Stimulated activated CD4-positive, alpha-beta T cell treated with anti-CD3 and anti-CD28 coated beads, Interleukin-4, amount 100 ng/mL, for 24 hours (primary cell): ENCODE results near the gene IGLL5.
"Not testable (repeated sequence)": the region's sequence is repeated elsewhere in the genome, so short reads cannot be mapped to it uniquely, and the experiment has no call there.

Source experiments
- DNase-seq: peaks from one replicate; pipeline ENCODE4 v3.0.0-alpha.2; 2020

Gene IGLL5

DNA sequence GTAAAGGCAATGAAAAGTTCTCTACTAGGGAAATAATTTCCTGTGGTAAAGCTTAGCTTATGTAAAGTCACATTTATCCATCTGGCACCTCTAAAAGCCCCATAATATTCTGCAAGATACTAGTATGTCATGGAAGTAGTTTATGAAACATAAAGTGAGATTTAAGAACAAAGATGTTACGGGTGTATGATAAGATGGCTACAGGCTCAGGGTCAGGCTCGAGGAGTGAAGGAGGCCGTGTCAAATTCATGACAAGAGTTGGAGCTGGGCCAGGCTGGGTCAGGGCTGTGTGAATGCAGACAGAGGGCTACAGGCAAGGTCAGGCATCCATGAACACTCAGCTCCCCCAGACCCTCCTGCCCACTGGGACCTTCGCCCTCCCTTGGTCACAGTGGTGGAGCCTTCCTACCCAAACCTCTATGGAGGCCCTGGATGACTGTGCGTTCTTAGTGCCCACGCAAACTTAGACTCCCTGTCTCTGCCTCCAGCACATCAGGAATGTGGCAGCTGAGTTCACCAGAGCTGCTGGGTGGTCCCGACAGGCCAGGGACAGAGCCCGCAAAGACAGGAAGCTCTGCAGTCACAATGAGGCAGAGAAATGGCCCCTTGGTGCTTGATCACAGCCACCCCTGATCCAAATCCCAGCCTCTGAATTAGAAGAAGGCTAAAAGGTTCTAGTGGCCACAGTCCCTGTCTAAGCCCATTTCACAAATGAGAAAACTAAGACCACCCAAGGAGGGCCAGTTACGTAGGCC, 14.8 kb downstream of the IGLL5 start:
- no peak for DNase-seq

DNA sequence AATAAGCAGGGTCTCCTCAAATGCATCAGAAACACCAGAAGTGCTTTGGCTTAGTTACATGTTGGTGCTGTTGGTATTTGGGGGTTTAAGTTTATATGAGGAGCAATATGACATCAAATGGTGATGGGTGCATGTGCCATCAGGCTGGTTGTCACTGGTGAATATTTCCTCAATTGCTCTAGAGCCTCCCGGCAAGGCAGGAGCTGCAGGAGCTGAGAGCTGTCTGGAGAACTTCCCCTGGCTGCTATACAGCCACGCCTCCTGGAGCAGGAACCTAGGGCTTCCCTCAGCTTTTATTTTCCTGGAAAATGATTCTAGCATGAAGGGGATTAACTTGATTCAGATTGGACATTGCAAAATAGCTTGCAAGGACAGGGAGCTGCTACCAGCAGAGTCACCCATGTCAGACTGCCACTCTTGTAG, 15.8 kb downstream of the IGLL5 start:
- no peak for DNase-seq

DNA sequence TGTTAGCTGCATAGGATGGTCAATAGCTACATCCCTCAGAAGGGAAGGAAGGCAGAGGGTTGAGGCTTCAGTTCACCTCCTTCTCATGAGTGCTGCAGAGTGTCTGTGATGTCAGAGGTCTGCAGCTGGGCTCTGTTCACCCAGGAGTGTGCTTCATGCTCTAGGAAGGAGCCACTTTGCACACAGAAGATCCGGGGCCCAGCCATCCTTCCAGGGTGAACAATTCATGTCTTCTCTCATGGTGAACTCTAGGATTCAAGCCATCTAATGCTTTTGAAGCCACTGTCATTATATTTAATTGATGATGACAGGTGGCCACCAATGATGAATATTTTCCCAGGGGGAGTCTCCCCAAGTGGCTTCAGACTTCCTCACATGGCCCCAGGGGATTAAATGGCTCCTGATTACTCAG, 16.2 kb downstream of the IGLL5 start:
- DNase-seq: not testable (repeated sequence)

DNA sequence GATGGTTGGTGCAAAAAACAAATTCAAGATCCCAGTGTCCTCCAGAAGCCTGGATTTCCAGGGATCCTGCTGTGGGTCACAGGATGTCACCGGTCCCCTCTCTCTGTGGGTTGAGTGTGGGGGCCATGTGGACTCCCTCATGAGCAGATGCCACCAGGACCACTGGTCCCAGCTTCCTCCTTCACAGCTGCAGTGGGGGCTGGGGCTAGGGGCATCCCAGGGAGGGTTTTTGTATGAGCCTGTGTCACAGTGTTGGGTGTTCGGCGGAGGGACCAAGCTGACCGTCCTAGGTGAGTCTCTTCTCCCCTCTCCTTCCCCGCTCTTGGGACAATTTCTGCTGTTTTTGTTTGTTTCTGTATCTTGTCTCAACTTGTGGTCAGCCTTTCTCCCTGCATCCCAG, 17.1 kb downstream of the IGLL5 start:
- DNase-seq: not testable (repeated sequence)

DNA sequence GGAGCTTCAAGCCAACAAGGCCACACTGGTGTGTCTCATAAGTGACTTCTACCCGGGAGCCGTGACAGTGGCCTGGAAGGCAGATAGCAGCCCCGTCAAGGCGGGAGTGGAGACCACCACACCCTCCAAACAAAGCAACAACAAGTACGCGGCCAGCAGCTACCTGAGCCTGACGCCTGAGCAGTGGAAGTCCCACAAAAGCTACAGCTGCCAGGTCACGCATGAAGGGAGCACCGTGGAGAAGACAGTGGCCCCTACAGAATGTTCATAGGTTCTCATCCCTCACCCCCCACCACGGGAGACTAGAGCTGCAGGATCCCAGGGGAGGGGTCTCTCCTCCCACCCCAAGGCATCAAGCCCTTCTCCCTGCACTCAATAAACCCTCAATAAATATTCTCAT, 18.8 kb downstream of the IGLL5 start:
- DNase-seq: not testable (repeated sequence)

DNA sequence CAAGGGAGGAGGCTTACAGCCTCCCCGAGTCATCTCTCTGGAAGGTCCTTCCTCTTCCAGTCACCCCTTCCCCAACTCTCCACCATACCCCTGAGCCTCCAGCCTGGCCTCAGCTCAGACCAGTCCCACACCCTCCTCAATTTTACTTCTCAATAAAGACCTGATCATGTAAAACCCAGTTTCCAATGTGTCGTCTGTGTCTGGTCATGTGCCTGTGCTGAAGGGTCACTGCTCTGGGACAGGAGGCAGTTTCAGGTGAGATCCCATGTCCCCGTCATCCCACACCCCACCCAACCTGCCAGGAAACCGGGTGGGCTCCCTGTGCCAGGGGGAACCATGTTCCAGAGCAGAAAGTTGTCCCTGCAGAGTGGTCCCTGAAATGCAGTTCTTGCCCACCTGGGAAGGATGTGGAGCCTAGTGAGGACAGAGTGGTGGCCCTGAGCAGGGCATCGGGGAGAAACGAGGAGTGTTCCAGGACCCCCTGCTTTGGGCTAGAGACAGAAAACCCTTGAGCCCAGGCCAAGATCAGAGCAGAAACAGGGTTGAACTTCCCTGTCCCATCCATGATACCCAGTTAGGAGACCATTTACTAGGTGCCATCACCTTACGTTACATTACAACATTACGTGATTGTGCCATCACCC, 19.4 kb downstream of the IGLL5 start:
- DNase-seq: no peak

DNA sequence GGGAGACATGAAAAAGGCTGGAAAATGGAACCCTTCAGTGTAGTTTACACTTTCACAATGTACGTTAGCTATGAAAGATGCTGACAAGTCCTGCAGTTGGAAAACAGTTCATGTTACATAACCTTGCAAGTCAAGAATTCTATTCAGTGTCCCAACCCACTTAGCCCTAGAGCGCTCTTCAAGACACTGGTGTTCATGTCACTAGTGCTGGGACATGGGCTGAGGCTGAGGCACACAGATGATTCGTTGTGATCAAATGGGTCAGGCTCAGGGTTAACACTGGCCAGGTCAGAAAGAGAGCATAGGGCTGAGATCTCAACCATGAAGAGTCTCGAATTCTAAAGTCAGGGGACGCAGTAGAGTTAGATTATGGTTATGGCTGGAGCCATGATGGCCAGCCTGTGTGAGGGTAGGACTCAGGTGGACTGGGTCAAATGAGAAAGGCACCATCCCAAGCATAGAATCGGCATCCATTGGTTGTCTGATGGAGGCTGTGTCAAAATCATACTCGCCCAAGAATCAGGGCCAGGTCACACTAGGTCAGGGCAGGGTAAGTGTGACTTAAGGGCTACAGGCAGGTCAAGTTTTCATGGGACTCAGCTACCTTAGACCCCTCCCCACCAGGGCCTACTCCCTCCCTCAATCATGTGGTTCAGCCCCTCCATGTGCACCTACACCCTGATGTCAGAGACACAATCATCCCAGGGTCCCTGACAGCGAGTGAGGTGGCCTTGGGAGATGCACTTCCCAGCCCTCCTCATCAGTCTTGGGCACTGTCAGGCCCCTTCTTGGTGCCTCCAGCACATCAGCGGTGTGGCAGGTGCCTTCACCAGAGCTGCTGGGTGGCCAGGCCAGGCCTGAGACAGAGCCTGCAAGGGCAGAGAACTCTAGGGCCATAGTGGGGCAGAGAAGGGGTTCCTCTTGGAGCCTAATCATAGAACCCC, 20.2 kb downstream of the IGLL5 start:
- DNase-seq: no peak

DNA sequence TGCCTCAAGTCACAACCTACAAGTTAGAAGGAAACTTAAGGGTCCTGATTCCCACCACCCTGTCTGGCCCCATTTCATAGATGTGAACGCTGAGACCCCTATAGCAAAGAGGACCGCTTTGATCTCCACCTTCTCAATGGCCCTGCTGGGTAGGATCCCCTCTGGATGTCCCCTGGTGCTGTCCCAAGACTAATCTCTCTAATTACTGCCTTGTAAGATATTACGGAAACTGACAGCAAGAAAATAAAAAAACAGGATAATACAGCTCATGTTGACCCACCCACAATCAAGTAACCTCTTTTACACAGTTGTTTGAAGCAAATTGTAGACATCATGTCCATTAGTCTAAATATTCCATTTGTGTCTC, 20.9 kb downstream of the IGLL5 start:
- DNase-seq: no peak

DNA sequence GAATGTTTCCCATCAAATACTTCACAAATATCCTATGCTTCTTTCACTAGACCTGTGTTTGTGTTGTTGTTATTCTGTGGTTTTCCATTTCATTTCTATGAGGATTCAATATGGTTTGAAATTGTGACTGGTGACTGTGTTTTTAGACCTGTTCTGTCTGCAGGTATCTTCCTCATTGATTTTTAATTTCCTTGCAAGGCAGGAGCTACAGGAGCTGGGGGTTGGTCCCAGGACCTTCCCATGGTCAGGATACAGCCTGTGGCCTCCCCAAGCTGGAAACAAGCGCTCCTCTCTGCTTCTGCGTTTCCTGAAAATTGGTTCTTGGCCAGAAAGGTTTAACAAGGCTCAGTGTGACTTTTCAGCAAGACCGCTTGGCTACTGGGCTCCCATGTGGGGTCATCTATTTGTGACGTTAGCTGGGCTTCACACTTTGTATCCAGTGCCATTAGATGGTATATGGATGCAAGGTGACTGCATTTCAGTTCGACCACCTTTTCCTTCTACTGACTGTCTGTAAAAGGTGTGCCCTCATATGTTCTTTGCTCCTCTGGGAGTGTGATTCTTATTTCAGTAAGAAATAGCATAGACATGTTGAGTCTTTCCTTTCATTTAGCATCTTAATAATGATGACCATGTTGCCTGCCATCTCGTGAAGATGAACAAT, 21.5 kb downstream of the IGLL5 start:
- no peak for DNase-seq

DNA sequence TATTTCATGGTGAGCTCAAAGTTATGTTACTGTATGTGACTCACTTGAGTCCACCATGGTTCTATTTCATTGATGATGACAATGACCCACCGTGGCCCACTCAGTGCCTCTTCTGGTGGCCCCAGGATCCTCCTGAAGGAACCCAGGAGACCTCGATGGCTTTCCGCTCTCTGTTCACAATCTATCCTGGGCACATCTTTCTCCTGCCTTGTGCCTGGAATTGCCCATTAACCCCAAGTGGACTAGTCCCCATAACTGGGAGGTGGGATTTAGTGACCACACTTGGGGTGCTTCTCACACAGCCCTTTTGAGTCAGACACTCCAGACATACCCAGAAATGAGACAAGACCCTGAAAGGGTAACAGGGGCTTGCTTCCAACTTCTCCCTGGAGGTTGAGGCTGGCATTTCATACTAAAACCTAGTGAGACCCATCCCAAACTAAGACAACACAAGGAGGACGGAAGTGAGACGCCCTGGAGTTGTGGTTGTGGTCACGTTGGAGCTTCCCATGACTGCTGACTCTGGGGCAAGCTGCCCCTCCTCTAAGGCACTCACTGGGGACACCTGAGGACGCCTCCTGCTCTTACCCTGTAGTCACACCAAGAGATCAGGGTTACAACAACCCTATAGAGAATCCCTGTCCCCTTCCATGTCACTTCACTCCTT, 22.1 kb downstream of the IGLL5 start:
- no peak for DNase-seq

DNA sequence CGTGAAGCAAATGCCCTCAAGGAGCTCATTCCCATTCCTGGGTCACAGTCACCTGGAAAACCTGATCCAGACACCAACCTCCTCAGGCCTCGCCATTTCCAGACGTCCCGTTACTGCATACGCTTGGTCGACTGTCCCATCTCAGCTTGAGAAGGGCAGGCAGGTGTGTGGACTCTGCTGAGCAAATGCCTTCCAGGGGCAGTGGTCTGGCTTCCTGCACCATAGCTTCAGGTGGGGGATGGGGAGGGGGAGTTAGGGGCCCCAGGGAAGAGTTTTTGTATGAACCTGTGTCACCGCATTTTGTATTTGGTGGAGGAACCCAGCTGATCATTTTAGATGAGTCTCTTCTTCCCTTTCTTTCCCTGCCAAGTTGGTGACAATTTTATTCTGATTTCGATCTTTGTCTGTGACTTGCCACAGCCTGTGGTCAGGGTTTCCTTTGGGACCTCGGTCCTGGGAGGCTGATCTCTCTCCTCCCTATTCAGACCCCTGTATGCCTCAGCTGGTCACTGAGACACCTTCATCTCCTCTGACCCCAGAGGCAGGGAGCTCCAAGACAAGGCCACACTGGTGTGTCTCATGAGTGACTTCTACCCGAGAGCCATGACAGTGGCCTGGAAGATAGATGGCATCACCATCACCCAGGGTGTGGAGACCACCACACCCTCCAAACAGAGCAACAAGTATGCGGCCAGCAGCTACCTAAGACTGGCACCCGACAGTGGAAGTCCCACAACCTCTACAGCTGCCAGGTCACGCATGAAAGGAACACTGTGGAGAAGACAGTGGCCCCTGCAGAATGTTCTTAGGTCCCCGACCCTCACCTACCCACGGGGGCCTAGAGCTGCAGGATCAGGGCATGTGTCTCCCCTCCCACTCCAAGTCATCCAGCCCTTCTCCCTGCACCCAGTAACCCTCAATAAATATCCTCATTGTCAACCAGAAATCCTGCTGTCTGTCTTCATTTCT, 22.9 kb downstream of the IGLL5 start:
- no peak for DNase-seq

DNA sequence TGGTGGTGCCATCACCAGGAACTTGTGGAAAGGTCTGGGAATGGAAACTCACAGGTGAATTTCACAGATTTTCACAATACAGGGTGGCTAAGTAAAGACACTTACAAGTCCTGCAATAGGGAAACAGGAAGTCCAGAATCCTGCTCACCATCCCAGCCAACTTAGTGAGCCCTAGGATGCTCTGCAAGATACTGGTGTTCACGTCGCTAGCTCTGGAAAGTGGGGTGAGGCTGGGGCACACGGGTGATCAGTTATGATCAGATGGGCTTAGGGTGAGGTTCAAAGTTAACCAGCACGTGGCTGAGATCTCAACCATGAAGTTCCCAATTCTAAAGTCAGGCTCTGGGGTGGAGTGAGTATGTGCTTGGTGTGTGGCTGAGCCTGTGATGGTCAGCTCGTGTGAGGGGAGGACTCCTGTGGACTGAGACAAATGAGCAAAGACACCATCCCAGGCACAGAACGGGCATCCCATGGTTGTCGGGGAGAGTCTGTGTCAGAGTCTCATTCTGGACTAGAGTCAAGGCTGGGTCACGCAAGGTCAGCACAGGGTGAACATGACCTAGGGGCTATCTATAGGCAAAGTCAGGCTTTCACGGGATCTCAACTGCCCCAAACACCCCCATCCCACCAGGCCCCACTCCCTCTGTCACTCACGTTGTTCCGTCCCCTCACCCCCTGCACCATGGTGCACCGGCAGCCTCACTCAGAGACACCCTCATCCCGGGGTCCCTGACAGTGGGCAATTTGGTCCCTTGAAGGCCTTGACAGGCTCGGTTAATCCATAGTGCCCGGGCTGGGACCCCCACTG, 23.9 kb downstream of the IGLL5 start:
- no peak for DNase-seq

DNA sequence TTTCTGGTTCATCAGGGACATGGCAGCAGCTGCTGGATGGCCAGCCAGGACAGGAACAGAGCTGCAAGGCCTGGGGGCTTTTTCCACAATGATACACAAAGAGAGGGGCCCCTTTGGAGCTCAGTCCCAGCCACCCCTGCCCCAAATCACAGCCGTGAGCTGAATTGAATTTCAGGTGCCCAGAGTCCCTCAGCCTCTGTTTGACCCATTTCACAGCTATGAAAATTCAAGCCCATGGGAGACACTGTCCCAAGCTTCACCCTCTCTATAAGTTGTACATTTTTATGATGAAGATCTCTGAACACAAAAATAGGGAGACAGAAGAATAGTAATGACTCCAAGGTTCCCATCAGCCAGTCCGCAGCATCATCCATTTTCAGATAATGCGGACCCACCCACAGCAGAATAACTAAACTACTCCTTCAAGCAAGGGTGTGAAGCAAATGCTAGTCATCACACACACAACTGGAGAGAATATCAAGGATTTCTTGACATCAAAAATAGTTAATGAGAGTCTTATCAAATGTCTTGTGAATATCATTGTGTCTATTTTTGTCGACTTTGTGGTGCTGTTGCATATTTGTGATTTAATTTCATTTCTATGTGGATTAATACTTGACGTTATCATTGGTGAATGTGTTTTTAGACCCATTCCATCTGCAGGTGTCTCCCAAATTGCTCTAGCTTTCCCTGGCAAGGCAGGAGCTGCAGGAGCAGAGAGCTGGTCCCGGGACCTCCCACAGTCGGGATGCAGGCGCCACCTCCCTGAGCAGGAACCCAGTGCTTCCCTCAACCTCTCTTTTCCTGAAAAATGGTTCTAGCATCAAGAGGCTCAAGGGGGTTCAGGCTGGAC, 24.7 kb downstream of the IGLL5 start:
- DNase-seq: no peak

DNA sequence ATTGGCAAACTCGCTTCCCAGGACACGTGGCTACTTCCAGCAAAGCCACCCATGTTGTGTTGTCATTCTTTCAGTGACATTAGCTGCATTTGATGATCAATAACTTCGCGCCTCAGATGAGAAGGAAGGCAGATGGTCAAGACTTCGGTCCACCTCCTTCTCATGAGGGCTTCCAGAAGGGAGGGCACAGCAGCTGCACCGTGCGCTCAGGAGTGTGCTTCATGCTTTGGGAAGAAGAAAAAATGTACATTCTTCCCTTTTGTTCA, 25.3 kb downstream of the IGLL5 start:
- no peak for DNase-seq

DNA sequence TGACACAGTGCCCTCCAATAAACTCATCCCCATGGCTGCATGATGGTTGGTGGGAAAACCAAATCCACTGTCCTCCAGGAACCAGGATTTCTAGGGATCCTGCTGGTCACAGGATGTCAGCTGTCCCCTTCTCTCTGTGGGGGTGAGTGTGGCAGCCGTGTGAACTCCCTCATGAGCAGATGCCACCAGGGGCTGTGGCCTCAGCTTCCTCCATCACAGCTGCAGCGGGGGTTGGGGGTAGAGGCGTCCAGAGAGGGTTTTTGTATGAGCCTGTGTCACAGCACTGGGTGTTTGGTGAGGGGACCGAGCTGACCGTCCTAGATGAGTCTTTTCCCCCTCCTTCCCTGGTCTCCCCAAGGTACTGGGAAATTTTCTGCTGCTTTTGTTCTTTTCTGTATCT, 26.4 kb downstream of the IGLL5 start:
- no peak for DNase-seq

DNA sequence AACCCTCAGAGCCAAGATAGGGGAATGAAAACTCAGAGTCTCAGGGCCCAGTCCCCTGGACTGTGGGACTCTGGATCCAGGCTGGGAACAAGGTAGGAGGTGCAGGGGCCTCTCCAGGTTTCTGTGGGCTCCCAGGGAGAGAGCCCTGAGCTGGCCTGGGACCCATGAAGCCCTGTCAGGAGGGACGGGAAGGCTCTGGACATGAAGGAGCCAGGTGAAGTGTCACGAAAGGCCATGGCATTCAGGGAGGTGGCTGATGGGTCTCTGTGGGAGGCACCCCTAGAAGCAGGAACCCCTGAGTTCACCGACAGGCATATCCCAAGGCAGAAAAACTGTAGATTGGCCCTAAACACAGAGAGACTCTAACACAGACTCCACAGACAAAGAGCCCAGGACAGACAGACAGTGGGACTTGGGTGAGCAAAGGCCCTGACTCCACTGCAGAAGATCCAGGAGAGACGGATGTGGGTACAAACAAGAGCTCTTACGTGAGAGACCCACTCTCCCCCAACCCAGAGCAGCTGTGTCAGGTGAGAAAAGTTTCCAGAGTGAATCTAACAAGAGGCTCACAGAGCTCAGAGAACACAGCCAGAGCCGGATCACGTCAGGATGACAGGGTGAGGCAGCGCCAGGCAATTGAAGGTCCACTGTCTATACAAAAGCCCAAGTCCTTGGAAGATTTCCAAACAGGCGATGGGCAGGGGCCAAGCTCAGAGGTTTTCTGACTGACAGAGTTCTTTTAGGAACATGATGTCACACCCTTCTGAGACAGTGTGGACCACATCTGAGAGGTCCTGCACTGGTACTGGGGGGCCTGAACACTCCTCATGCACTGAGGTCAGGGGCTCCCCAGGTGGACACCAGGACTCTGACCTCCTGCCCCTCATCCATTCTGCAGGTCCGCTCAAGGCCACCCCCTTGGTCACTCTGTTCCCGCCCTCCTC, 27.4 kb downstream of the IGLL5 start:
- no peak for DNase-seq

DNA sequence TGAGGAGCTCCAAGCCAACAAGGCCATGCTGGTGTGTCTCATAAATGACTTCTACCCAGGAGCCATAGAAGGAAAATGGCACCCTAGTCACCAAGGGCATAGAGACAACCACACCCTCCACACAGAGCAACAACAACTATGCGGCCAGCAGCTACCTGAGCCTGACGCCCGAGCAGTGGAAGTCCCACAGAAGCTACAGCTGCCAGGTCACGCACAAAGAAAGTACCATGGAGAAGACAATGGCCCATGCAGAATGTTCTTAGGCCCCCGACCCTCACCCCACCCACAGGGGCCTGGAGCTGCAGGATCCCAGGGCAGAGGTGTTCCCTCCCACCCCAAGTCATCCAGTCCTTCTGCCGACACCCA, 28.0 kb downstream of the IGLL5 start:
- DNase-seq: no peak

DNA sequence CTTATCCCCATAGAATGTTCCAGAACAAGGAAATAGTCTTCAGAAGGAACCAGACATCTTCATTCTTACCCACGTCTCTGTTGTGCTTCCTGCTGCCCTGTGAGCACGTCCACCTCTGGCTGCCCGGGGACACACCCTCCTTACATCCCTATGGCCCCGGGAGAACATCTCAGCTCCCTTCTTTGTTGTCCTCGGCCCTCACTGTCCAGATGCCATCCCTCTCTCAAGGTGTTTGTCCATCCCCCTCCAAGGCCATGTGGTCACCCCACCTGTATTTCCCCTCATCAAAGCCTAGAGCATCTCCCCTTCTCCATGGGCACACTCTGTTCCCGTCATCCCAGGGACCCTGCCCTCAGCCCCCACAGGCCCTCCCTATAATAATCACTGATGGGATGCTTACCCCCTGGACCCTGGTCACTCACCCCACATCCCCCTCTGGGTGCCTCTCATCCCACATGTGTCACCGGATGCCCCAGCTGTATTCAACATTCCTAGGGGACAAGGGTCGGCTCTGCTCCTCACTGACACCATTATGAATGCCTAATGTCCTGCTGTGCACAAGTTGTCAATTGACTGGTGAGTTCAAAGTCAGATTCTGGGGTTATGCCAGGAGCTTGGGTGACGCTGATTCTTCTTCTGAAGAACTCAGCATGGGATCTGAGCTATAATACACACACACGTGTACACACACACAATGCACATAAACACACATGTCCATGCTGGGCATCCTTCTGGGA, 28.8 kb downstream of the IGLL5 start:
- no peak for DNase-seq
